Measurements from ENCODE around the gene MAGI2.

- TF ChIP-seq CTCF (IDR thresholded peaks at IDR 0.05; ENCODE audit: insufficient read depth, low read length, poor library complexity, severe bottlenecking) = no peak
- no peak for TF ChIP-seq EZH2phosphoT487 (conservative IDR thresholded peaks at IDR 0.05; ENCODE audit: low read length)
These were observed 749.0 kb downstream of the MAGI2 start for GRCh38 chr7:78704504-78704903.
